Thymus (tissue), 11 donors: ENCODE results near the gene NOLC1. TPM values are rescaled to one million over a fixed set of nuclear protein-coding genes. Genes with fewer than 3 reads are reported as not detected.
A peak's percentile ranks its signal among the peaks of the same experiment; 100 is the strongest.
"Not testable (repeated sequence)": the region's sequence is repeated elsewhere in the genome, so short reads cannot be mapped to it uniquely, and the experiment has no call there.

Source experiments
- DNase-seq, 9 donors: peaks; one replicate each; pipeline ENCODE4 v3.0.0-alpha.2; 2013; ENCODE audit warnings: low spot score in 9 of 9, low read depth in 6 of 9, missing footprints in 1 of 9
- H3K27ac ChIP-seq, 2 donors: one replicate each; pipeline ENCODE4 v1.5.1; 2013; ENCODE audit warnings: control low read depth in 1 of 2, low read depth in 1 of 2, low read length in 1 of 2, mild to moderate bottlenecking in 1 of 2, moderate library complexity in 1 of 2
- H3K27me3 ChIP-seq, 2 donors: one replicate each; pipeline ENCODE4 v1.5.1; 2013; ENCODE audit warnings: low read length in 1 of 2; ENCODE audit not compliant: control insufficient read depth in 2 of 2, insufficient read depth in 1 of 2
- H3K36me3 ChIP-seq, 2 donors: one replicate each; pipeline ENCODE4 v1.5.1; 2013; ENCODE audit warnings: low read length in 1 of 2, mild to moderate bottlenecking in 1 of 2, moderate library complexity in 1 of 2; ENCODE audit not compliant: control insufficient read depth in 2 of 2, insufficient read depth in 2 of 2
- H3K4me1 ChIP-seq, 2 donors: one replicate each; pipeline ENCODE4 v1.5.1; 2013; ENCODE audit warnings: low read length in 2 of 2; ENCODE audit not compliant: control insufficient read depth in 2 of 2, insufficient read depth in 2 of 2
- H3K4me3 ChIP-seq, 2 donors: one replicate each; pipeline ENCODE4 v1.5.1; 2013; ENCODE audit warnings: low read length in 2 of 2, control low read depth in 1 of 2, mild to moderate bottlenecking in 1 of 2
- H3K9me3 ChIP-seq, 2 donors: one replicate each; pipeline ENCODE4 v1.5.1; 2013; ENCODE audit warnings: low read length in 1 of 2, mild to moderate bottlenecking in 1 of 2; ENCODE audit not compliant: control insufficient read depth in 2 of 2, insufficient read depth in 1 of 2
- WGBS: extraction: QIAGEN DNeasy Blood & Tissue Kit; methylation state at CpG from one replicate; pipeline ENCODE4 v1.1.7; 2013; 5-methylcytosine and 5-hydroxymethylcytosine counted together
- polyA plus RNA-seq: library from polyadenylated mRNA; stranded (reverse); fragments of 200-250 nt; gene quantifications from one replicate; pipeline ENCODE4 v1.2.3, GENCODE V29; 2013
- total RNA-seq: library from RNA; stranded (reverse); fragments of 120-200 nt; gene quantifications from one replicate; pipeline ENCODE4 v1.2.4, GENCODE V29; 2013
- donor health status: healthy.

The NOLC1 gene
- total and polyA plus RNA-seq, 2 donors = 42.5 to 64.9 TPM

DNA sequence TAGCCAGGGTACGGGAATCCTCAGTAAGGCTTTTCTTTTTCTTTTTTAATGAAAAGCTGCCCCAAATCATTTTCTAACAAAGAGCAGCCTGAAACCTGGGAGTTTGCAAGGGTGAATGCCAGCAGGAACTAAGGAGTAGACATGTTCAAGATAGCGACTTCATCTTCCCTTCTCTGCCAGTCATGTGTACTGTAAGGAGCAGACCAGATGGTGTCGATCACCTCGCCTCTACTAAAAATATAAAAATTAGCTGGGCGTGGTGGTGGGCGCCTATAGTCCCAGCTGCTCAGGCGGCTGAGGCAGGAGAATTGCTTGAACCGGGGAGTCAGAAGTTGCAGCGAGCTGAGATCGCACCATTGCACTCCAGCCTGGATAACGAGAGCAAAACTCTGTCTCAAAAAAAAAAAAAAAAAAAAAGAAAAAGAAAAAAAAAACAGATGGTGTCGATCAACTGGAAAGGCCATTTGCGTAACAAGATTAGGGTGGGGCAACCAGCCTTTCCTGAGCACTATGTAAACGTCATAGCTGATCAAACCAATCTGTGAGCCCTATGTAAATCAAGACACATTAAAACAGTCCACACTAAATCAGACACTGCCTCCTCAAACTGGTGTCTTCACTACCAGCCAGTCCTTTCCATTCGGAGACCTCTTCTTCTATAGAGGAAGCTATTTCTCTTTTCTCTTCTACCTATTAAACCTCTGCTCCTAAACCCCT, 33.8 kb downstream of the NOLC1 start:
- Histone ChIP-seq H3K4me1 (peaks cover 0 to 5% of the 10 kb centered on the region in 2 donors), H3K4me3 (no peak overlapping the region), H3K36me3 (no peaks in the 10 kb centered on the region), H3K9me3 (peaks cover 0 to 14% of the 10 kb centered on the region in 2 donors), H3K27me3 (no peaks in the 10 kb centered on the region), H3K27ac (no peak overlapping the region)
- 95% methylated on average over 15 of the region's 15 CpGs for WGBS
- DNase-seq = no peak

DNA sequence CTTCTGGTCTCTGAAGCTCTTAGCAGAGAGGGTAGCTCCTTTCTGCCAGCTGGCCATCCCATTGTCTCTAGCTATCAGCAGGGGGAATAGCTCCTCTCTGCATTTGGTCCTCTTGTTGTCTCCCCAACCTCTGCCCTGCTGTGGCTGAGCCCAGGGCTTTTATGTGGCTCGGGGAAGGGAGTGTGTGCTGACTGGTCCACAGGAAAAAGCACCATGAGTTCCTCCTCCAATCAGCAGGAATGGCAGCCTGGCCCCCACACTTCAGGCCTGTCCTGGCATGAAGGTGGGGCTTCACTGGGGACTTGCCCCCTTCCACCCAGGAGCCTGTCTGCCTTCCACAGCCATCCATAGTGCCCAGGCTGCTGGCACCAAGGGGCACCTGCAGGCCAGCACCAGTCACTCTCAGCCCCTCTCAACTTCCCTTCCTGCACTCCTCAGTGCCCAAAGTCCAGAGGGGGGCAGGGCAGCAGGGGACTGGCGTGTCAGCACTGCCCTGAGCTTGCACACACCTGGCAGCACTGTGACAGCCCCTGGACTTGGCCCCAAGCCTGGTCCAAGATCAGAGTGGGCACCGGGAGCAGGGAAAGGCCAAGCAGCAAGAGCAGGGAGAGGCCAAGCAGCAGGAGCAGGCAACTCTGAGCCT, 36.2 kb downstream of the NOLC1 start:
- Histone ChIP-seq H3K9me3 (peaks cover 2 to 28% of the 10 kb centered on the region in 2 donors), H3K27ac (no peak overlapping the region), H3K4me1 (peaks cover 0 to 5% of the 10 kb centered on the region in 2 donors), H3K36me3 (no peaks in the 10 kb centered on the region), H3K4me3 (no peak overlapping the region), H3K27me3 (no peaks in the 10 kb centered on the region)
- WGBS = 92% methylated on average over 3 of the region's 3 CpGs
- no peak for DNase-seq

DNA sequence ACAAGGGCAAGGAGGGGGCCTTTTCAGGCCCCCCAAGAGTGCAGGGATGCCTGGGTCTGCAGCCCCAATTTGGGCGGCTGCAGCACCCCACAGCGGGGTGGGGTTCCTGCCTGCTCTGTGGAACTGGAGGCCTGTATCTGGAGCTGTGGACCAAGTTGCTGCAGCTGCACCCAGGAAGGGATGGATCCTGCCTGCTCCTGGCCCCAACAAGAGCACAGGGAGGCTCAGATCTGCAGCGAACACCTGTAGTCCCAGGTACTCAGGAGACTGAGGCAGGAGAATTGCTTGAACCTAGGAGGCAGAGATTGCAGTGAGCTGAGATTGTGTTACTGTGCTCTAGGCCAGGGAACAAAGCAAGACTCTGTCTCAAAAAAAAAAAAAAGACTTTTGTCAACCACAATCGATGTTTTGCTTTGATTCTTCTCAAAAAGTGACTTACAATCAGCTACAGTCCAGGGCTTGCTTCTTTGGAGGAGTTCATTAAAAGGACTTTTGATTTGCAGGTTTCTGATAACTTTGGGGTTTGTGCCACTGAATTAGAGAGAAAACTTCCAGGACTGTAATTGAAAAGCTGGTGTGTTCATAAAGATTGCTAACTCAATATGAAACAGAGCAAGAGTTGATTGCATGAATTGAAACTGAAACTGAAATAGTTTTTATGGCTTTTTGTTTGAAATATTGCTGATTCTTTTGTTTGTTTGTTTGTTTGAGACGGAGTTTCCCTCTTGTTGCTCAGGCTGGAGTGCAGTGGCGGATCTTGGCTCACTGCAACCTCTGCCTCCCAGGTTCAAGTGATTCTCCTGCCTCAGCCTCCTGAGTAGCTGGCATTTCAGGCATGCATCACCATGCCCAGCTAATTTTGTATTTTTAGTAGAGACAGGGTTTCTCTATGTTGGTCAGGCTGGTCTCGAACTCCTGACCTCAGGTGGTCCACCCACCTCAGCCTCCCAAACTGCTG, 37.0 kb downstream of the NOLC1 start:
- H3K4me1 ChIP-seq, H3K36me3 ChIP-seq, H3K27me3 ChIP-seq, H3K27ac ChIP-seq, H3K4me3 ChIP-seq: not testable (repeated sequence)
- DNase-seq = peak in 1 of 9 donors; percentile 15
- H3K9me3 ChIP-seq = peaks cover 2 to 28% of the 10 kb centered on the region in 2 donors
- WGBS = 85% methylated on average over 7 of the region's 7 CpGs

DNA sequence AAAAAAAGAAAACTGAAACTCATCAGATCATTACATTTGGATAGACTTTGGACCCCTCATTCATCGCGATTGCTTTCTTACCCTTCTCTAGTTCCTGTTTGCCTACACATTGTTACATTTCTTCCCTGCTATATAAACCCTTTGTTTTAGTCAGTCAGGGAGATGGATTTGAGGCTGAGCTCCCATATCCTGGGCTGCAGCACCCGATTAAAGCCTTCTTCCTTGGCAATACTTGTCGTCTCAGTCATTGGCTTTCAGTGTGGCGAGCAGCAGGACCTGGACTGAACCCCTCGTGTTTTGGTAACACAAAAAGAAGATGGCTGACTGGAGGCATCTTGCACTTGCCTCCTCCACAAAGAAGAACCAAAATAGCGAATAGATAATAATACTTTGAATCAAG, 39.8 kb downstream of the NOLC1 start:
- Histone ChIP-seq H3K27ac (no peak overlapping the region), H3K36me3 (no peaks in the 10 kb centered on the region), H3K4me3 (no peak overlapping the region), H3K9me3 (peaks cover 2 to 24% of the 10 kb centered on the region in 2 donors), H3K4me1 (peaks cover 0 to 5% of the 10 kb centered on the region in 2 donors), H3K27me3 (no peaks in the 10 kb centered on the region)
- WGBS = 89% methylated on average over 7 of the region's 7 CpGs
- DNase-seq = no peak

DNA sequence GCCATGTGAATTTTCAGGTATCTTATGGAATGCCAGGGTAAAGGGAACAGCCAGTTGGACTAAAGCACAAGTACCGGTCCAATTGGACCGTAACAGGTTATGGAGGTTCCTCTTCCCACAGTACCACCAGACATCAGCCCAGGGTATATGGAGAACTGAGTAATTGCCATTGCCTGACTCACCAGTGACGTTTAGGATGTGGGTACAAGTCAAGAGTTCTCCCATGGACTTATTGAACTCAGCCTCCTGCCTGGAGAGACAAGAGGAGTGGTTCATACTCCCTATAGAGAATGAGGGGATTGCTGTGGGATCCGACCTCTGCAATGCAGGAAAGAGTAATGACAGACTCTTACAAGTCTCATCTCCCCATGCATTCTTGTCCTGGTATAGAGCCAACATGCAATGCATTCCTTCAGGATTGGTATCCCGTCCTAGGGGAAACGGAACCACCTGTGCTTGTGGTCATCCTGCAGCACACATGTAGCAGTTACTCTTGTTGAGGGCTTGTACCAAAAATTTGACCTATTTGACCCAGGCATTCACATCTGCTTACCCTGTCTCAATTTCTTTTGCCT, 43.2 kb downstream of the NOLC1 start:
- Histone ChIP-seq H3K4me3 (no peak overlapping the region), H3K4me1 (no peaks in the 10 kb centered on the region), H3K9me3 (peaks cover 2 to 19% of the 10 kb centered on the region in 2 donors), H3K27me3 (no peaks in the 10 kb centered on the region), H3K36me3 (no peaks in the 10 kb centered on the region), H3K27ac (no peak overlapping the region)
- 88% methylated on average over 6 of the region's 6 CpGs for WGBS
- DNase-seq = no peak

DNA sequence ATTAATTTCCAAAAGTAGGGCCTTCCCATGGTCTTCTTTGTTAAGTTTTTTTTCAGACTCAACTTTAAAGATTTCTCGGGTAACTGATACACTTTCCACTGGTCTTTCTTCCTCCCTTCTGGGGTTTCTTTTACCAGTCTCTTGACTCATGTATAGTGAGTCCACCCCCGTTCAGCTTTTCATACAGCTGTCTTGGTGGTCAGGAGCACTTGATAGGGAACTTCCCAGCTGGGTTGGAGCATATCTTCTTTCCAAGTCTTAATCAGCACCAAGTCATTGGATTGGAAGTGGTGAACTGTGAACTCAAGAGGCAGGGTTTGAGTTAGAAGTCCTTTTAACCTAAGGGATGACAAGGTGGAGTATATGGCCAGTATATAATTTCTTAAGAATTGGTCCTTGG, 44.7 kb downstream of the NOLC1 start:
- Histone ChIP-seq H3K27ac (no peak overlapping the region), H3K4me3 (no peak overlapping the region), H3K36me3 (no peaks in the 10 kb centered on the region), H3K9me3 (peaks cover 1 to 8% of the 10 kb centered on the region in 2 donors), H3K27me3 (no peaks in the 10 kb centered on the region), H3K4me1 (no peaks in the 10 kb centered on the region)
- 84% methylated on average over 2 of the region's 2 CpGs for WGBS
- no peak for DNase-seq

DNA sequence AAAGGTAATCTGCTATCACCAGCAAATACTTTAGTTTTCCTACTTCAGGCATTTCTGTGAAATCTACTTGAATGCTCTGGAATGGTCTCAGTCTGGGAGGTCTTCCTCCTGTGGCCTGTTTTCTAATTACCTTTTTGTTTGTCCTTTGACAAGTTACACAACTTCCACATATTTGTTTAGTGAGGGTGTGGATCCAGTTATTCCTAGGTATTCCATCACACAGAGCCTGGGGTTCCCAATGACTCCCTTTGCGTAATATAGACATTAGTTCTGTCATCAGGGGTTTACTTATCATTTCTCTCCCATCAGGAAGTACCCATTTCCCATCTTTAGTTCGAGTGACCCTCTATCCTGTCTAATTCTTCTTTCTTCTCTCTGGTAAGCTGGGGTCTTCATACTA, 45.8 kb downstream of the NOLC1 start:
- H3K36me3 ChIP-seq = no peaks in the 10 kb centered on the region
- WGBS = 81% methylated on average over 2 of the region's 2 CpGs
- H3K4me1 ChIP-seq = no peaks in the 10 kb centered on the region
- no peaks in the 10 kb centered on the region for H3K27me3 ChIP-seq
- no peak for DNase-seq
- no peak overlapping the region for H3K27ac ChIP-seq
- no peaks in the 10 kb centered on the region for H3K9me3 ChIP-seq
- H3K4me3 ChIP-seq = no peak overlapping the region

DNA sequence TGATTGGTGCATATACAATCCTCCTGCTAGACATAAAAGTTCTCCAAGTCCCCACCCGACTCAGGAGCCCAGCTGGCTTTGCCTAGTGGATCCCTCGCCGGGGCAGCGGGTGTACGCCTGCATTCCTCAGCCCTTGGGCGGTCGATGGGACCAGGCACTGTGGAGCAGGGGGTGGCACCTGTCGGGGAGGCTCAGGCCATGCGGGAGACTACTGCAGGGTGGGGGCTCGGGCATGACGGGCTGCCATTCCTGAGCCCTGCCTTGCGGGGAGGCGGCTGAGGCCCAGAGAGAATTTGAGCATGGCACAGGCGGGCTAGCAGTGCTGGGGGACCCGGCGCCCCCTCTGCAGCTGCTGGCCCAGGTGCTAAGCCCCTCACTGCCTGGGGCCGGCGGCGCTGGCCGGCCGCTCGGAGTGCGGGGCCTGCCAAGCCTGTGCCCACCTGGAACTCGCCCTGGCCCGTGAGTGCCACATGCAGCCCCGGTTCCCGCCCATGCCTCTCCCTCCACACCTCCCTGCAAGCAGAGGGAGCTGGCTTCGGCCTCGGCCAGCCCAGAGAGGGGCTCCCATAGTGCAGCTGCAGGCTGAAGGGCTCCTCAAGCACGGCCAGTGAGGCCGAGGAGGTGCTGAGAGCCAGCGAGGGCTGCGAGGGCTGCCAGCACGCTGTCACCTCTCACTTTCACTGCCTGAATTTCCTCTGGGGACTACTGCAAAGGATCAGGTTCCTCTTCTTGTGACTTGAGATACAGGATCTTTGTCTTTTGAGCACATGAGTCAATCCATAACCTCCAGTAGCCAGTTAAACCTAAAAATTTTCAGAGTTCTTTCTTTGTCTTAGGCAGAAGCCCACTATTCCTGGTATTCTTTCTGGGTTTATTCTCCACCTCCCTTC, 48.8 kb downstream of the NOLC1 start:
- Histone ChIP-seq H3K9me3 (peaks cover 0 to 8% of the 10 kb centered on the region in 2 donors), H3K27ac (no peak overlapping the region), H3K27me3 (no peaks in the 10 kb centered on the region), H3K4me1 (no peaks in the 10 kb centered on the region), H3K4me3 (no peak overlapping the region), H3K36me3 (no peaks in the 10 kb centered on the region)
- WGBS = 94% methylated on average over 34 of the region's 34 CpGs
- no peak for DNase-seq
